ENCODE measurements around the gene IDI1.

IDI1 gene

DNA sequence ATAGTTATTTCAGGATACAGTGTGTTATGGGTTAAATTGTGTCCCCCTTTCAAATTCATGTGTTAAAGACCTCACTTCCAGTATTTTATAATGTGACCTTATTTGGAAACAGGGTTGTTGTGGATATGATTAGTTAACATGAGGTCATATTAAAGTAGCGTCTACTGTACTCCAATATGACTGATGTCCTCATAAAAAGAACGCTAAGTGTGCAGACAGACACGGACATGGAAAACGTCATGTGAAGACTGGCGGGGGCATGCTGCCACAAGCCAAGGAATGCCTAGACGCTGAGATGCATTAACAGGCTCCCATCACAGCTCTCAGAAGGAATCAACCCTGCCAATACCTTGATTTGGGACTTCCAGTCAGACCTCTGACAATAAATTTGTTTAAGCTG lies 5.8 kb upstream of the IDI1 start:
- no peak overlapping the region for H3K4me3 ChIP-seq (ENCODE audit: control insufficient read depth, low read depth, low read length)
- TF ChIP-seq, protein P1, sequence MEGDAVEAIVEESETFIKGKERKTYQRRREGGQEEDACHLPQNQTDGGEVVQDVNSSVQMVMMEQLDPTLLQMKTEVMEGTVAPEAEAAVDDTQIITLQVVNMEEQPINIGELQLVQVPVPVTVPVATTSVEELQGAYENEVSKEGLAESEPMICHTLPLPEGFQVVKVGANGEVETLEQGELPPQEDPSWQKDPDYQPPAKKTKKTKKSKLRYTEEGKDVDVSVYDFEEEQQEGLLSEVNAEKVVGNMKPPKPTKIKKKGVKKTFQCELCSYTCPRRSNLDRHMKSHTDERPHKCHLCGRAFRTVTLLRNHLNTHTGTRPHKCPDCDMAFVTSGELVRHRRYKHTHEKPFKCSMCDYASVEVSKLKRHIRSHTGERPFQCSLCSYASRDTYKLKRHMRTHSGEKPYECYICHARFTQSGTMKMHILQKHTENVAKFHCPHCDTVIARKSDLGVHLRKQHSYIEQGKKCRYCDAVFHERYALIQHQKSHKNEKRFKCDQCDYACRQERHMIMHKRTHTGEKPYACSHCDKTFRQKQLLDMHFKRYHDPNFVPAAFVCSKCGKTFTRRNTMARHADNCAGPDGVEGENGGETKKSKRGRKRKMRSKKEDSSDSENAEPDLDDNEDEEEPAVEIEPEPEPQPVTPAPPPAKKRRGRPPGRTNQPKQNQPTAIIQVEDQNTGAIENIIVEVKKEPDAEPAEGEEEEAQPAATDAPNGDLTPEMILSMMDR (IDR thresholded peaks at IDR 0.05; ENCODE audit: control insufficient read depth, insufficient read depth, low read depth, low read length, missing control alignments): no peak
- DNase-seq (ENCODE audit: low read depth): no peak

DNA sequence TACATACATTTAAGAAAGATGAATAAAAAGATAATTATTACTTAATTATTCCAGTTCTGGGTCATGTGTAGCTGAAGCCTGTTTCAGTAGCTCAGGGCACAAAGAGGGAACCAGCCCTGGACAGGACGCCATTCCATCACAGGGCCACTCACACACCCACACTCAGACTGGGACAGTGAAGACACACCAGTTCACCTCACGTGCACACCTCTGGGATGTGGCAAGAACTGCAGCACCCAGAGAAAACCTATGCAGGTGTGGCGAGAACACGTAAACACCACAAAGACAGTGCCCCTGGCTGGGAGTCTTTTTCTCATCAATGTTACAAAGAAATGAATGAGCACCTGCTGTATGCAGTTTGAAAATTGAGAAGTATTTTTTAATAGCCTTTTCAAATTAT lies 1.6 kb upstream of the IDI1 start:
- H3K4me3 ChIP-seq (ENCODE audit: control insufficient read depth, low read depth, low read length): peak overlapping the region; percentile 10; the same call in 1 of the 2 replicates
- TF ChIP-seq, protein P1 (IDR thresholded peaks at IDR 0.05; ENCODE audit: control insufficient read depth, insufficient read depth, low read depth, low read length, missing control alignments): no peak
- no peak for DNase-seq (ENCODE audit: low read depth)

DNA sequence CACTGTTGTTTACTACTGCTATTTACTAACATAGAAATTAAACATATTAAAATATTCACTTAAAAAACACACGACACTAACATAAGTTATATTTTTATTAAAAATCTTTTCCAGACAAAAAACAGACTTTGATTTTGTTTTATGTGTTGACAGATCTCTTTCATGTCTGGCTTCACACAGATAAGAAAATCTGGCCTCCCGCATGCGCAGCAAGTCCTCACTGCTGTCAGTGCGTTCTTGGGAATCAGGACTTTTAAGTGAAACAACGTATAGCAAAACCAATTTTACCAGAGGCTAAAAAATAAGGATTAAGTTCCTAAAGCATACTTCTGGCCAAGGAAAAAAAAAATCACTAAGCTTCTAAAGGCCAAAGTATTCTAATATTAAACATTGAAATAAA lies 1.2 kb upstream of the IDI1 start:
- DNase-seq (ENCODE audit: low read depth): no peak
- peak overlapping the region; percentile 54 for H3K4me3 ChIP-seq (ENCODE audit: control insufficient read depth, low read depth, low read length)
- TF ChIP-seq, protein P1 (IDR thresholded peaks at IDR 0.05; ENCODE audit: control insufficient read depth, insufficient read depth, low read depth, low read length, missing control alignments): no peak

DNA sequence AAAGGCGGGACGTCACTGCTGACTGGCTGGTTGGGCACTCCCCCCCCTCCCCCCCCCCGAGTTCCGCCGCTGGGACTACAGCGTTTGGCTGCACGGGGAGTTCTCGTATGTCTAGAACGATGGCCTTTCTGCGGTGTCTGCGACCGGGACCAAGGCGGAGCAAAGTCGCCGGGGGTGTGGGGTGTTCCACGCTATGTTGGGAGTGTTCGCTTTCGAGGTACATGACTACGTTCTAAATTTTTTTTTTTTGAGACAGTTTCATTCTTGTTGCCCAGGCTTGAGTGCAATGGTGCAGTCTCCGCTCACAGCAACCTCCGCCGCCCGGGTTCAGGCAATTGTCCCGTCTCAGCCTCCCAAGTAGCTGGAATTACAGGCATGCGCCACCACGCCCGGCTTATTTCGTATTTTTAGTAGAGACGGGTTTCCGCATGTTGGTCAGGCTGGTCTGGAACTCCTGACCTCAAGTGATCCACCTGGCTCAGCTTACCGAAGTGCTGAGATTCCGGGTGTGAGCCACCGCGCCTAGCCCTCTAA lies 573 bp upstream of the IDI1 start:
- TF ChIP-seq, protein P1 (IDR thresholded peaks at IDR 0.05; ENCODE audit: control insufficient read depth, insufficient read depth, low read depth, low read length, missing control alignments): no peak
- no peak for DNase-seq (ENCODE audit: low read depth)
- H3K4me3 ChIP-seq (ENCODE audit: control insufficient read depth, low read depth, low read length): peak overlapping the region; percentile 54

DNA sequence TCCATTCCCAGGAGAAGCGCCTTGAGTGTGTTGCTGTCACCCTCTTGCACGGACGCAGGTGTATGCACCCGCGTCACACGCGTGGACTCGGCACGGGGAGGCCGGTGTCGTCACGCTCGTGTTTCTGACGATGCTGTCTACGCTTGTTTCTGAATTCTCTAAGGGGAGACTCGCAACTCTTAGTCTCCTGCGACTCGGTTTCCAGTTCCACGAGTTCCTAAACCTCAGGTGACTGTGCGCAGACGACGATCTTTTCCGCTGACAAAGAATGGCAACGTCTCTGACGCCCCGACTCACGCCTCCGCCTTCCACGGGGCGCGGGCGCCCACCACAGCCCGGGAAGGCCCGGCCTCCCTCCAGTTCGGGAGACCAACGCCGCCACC lies 579 bp downstream of the IDI1 start:
- TF ChIP-seq, protein P1 (IDR thresholded peaks at IDR 0.05; ENCODE audit: control insufficient read depth, insufficient read depth, low read depth, low read length, missing control alignments): no peak
- peak overlapping the region; percentile 54 for H3K4me3 ChIP-seq (ENCODE audit: control insufficient read depth, low read depth, low read length)
- no peak for DNase-seq (ENCODE audit: low read depth)

DNA sequence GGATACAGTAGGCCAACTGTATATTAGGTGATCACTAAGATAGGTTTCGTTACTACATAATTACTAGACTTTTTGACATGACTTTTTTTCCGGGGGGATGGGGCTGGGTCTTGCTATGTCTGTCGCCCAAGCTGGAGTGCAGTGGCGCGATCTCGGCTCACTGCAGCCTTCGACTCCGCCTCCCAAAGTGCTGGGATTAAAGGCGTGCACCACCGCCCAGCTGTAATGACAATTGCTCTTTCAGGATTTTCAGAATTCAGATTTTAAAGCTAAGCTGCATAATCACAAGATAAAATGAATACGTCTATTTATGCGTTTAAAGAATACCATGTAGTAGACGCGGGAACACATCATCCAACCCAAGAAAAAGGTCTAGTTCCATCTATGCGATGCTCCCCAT lies 982 bp downstream of the IDI1 start:
- TF ChIP-seq, protein P1 (IDR thresholded peaks at IDR 0.05; ENCODE audit: control insufficient read depth, insufficient read depth, low read depth, low read length, missing control alignments): no peak
- peak overlapping the region; percentile 54 for H3K4me3 ChIP-seq (ENCODE audit: control insufficient read depth, low read depth, low read length)

DNA sequence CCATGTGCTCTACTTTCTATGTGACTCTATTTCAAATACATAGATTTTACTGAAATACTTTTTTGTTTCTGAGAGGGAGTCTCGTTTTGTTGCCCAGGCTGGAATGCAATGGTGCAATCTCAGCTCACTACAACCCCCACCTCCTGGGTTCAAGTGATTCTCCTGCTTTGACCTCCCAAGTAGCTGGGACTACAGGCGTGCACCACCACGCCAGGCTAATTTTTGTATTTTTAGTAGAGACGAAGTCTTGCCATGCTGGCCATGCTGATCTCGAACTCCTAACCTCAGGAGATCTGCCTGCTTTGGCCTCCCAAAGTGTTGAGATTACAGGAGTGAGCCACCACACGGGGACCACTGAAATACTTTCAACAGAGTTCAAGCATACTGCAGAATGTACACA lies 3.5 kb downstream of the IDI1 start:
- TF ChIP-seq, protein P1 (IDR thresholded peaks at IDR 0.05; ENCODE audit: control insufficient read depth, insufficient read depth, low read depth, low read length, missing control alignments): no peak
- no peak for DNase-seq (ENCODE audit: low read depth)
- no peak overlapping the region for H3K4me3 ChIP-seq (ENCODE audit: control insufficient read depth, low read depth, low read length)

More for the DNA sequence above, 982 bp downstream of the IDI1 start:
- no peak for DNase-seq (ENCODE audit: low read depth)

Data from AG09309 (cell line).